GM19452 (cell line): ENCODE results near the gene MYMK.

Experiments
- ATAC-seq: cut with Tn5 transposase; IDR thresholded peaks from one replicate; pipeline ENCODE4 v1.9.1; 2021; ENCODE audit not compliant: unreplicated experiment

Gene MYMK

GRCh38 chr9:133558191-133559126 lies 33.7 kb upstream of the MYMK start:
- peak; percentile 51 for ATAC-seq

GRCh38 chr9:133557581-133557980 lies 32.8 kb upstream of the MYMK start:
- ATAC-seq: no peak

- no peak for ATAC-seq
Measured at GRCh38 chr9:133556354-133556753, 31.6 kb upstream of the MYMK start.

- no peak for ATAC-seq
Measured at GRCh38 chr9:133554729-133555128, 30.0 kb upstream of the MYMK start.

GRCh38 chr9:133553973-133554713 lies 29.4 kb upstream of the MYMK start:
- ATAC-seq: no peak

- no peak for ATAC-seq
Measured at GRCh38 chr9:133553123-133553522, 28.4 kb upstream of the MYMK start.

GRCh38 chr9:133552236-133552635 lies 27.5 kb upstream of the MYMK start:
- no peak for ATAC-seq

- ATAC-seq: no peak
Measured at GRCh38 chr9:133551446-133551845, 26.7 kb upstream of the MYMK start.

GRCh38 chr9:133547116-133547515 lies 22.4 kb upstream of the MYMK start:
- no peak for ATAC-seq

- no peak for ATAC-seq
Measured at GRCh38 chr9:133546287-133546680, 21.5 kb upstream of the MYMK start.

- ATAC-seq: no peak
Measured at GRCh38 chr9:133545494-133546286, 20.9 kb upstream of the MYMK start.

GRCh38 chr9:133543772-133544467 lies 19.2 kb upstream of the MYMK start:
- ATAC-seq: no peak

- no peak for ATAC-seq
Measured at GRCh38 chr9:133542002-133542401, 17.2 kb upstream of the MYMK start.

- no peak for ATAC-seq
Measured at GRCh38 chr9:133540698-133541025, 15.9 kb upstream of the MYMK start.

GRCh38 chr9:133539991-133540697 lies 15.4 kb upstream of the MYMK start:
- ATAC-seq: no peak

- ATAC-seq: no peak
Measured at GRCh38 chr9:133538851-133539833, 14.4 kb upstream of the MYMK start.

GRCh38 chr9:133538176-133538575 lies 13.4 kb upstream of the MYMK start:
- no peak for ATAC-seq

GRCh38 chr9:133537257-133537656 lies 12.5 kb upstream of the MYMK start:
- no peak for ATAC-seq

- no peak for ATAC-seq
Measured at GRCh38 chr9:133536536-133536935, 11.8 kb upstream of the MYMK start.
